Parathyroid adenoma (tissue), 2 donors: Measurements from ENCODE around the gene LNPEP.

ENCODE experiments used
- H2AFZ ChIP-seq: fragments of 300-600 bp; sonication (generic); one replicate; pipeline ENCODE4 v1.7.0; 2017; ENCODE audit warnings: antibody characterized with exemption, mild to moderate bottlenecking
- H3K27ac ChIP-seq: fragments of 300-600 bp; sonication (generic); one replicate; pipeline ENCODE4 v1.7.0; 2017
- H3K27me3 ChIP-seq: fragments of 300-600 bp; sonication (generic); one replicate; pipeline ENCODE4 v1.7.0; 2017; ENCODE audit warnings: low read length; ENCODE audit not compliant: control insufficient read depth, insufficient read depth
- H3K36me3 ChIP-seq: fragments of 300-600 bp; sonication (generic); one replicate; pipeline ENCODE4 v1.7.0; 2017; ENCODE audit warnings: low read length; ENCODE audit not compliant: control insufficient read depth, insufficient read depth
- H3K4me1 ChIP-seq: fragments of 300-600 bp; sonication (generic); one replicate; pipeline ENCODE4 v1.7.0; 2017; ENCODE audit warnings: control low read depth
- H3K4me2 ChIP-seq: fragments of 300-600 bp; sonication (generic); one replicate; pipeline ENCODE4 v1.7.0; 2017; ENCODE audit warnings: low read length
- H3K4me3 ChIP-seq: fragments of 300-600 bp; sonication (generic); one replicate; pipeline ENCODE4 v1.7.0; 2017; ENCODE audit warnings: low read depth, low read length
- H3K79me2 ChIP-seq: fragments of 300-600 bp; sonication (generic); one replicate; pipeline ENCODE4 v1.7.0; 2017; ENCODE audit warnings: control low read depth
- H3K9ac ChIP-seq: fragments of 300-600 bp; sonication (generic); one replicate; pipeline ENCODE4 v1.7.0; 2017; ENCODE audit warnings: mild to moderate bottlenecking
- H3K9me3 ChIP-seq: fragments of 300-600 bp; sonication (generic); one replicate; pipeline ENCODE4 v1.7.0; 2017; ENCODE audit warnings: low read length; ENCODE audit not compliant: control insufficient read depth
- TF ChIP-seq, protein P1 (sequence below): fragments of 300-600 bp; sonication (generic); IDR thresholded peaks from one replicate; pipeline ENCODE4 v1.7.0; 2017; ENCODE audit warnings: antibody characterized with exemption, mild to moderate bottlenecking
- donor health status: primary hyperparathyroidism.

The LNPEP gene

DNA sequence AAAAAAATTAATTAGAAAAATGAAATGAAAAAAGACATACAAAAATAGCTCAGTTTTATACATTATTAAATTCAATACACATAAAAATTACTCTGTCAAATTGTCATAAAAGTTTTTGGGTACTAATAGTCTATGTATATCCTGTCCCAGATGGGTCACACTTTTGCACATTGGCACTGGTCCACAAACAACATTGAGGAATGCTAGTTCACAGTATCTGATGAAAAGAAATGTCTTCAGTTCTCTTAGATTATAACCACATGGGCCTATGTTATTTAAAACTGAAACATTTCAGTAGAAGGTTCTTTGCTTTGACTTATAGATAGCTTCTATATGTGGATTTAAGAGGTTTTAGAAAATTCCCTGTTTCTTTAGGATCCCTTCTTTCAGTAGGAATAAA lies 39.8 kb downstream of the LNPEP start:
- Histone ChIP-seq H3K4me2 (no peak overlapping the region), H3K27me3 (no peaks in the 10 kb centered on the region), H3K4me1 (peaks cover 35% of the 10 kb centered on the region), H3K9ac (no peak overlapping the region), H3K9me3 (no peaks in the 10 kb centered on the region), H2AFZ (no peak overlapping the region), H3K4me3 (no peak overlapping the region), H3K27ac (no peak overlapping the region), H3K36me3 (no peaks in the 10 kb centered on the region), H3K79me2 (peaks cover 29% of the 10 kb centered on the region)
- TF ChIP-seq, protein P1, sequence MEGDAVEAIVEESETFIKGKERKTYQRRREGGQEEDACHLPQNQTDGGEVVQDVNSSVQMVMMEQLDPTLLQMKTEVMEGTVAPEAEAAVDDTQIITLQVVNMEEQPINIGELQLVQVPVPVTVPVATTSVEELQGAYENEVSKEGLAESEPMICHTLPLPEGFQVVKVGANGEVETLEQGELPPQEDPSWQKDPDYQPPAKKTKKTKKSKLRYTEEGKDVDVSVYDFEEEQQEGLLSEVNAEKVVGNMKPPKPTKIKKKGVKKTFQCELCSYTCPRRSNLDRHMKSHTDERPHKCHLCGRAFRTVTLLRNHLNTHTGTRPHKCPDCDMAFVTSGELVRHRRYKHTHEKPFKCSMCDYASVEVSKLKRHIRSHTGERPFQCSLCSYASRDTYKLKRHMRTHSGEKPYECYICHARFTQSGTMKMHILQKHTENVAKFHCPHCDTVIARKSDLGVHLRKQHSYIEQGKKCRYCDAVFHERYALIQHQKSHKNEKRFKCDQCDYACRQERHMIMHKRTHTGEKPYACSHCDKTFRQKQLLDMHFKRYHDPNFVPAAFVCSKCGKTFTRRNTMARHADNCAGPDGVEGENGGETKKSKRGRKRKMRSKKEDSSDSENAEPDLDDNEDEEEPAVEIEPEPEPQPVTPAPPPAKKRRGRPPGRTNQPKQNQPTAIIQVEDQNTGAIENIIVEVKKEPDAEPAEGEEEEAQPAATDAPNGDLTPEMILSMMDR, result no peak

GRCh38 chr5:96977228-96977627 lies 41.3 kb downstream of the LNPEP start:
- Histone ChIP-seq H3K79me2 (peaks cover 27% of the 10 kb centered on the region), H3K9me3 (no peaks in the 10 kb centered on the region), H3K4me2 (no peak overlapping the region), H3K27ac (no peak overlapping the region), H3K9ac (no peak overlapping the region), H3K4me3 (no peak overlapping the region), H3K4me1 (peaks cover 35% of the 10 kb centered on the region), H2AFZ (no peak overlapping the region), H3K27me3 (no peaks in the 10 kb centered on the region), H3K36me3 (no peaks in the 10 kb centered on the region)
- TF ChIP-seq, protein P1, result no peak

DNA sequence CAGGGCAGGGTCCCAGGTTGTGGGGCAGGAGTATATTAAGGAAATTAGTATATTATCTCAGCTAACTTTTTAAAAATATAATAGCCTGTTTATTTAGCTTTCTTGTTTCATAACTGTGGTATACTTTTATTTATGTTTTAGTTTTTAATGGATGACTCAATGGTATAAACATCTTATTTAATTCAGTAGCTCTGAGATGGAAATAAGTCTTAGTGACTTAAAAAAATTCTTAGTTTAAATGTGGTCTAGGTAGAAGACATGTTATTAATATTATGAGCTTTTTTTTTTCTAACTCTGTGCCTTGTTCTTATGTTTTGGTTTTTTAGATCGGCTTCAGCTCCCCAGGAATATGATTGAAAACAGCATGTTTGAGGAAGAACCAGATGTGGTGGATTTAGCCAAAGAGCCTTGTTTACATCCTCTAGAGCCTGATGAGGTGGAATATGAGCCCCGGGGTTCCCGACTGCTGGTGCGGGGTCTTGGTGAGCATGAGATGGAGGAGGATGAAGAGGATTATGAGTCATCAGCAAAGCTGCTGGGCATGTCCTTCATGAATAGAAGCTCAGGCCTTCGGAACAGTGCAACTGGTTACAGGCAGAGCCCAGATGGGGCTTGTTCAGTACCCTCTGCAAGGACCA lies 43.1 kb downstream of the LNPEP start:
- TF ChIP-seq, protein P1, result no peak
- H3K4me2 ChIP-seq, result no peak overlapping the region
- H3K27ac ChIP-seq, result no peak overlapping the region
- no peaks in the 10 kb centered on the region for H3K27me3 ChIP-seq
- no peak overlapping the region for H2AFZ ChIP-seq
- no peaks in the 10 kb centered on the region for H3K9me3 ChIP-seq
- no peak overlapping the region for H3K9ac ChIP-seq
- peaks cover 25% of the 10 kb centered on the region for H3K4me1 ChIP-seq
- no peaks in the 10 kb centered on the region for H3K36me3 ChIP-seq
- no peak overlapping the region for H3K4me3 ChIP-seq
- peaks cover 27% of the 10 kb centered on the region for H3K79me2 ChIP-seq

- Histone ChIP-seq H3K36me3 (no peaks in the 10 kb centered on the region), H3K79me2 (peaks cover 5% of the 10 kb centered on the region), H3K9me3 (no peaks in the 10 kb centered on the region), H3K27me3 (no peaks in the 10 kb centered on the region), H3K27ac (peak overlapping the region; percentile 52), H3K4me2 (no peak overlapping the region), H3K4me1 (peaks cover 7% of the 10 kb centered on the region), H3K4me3 (no peak overlapping the region), H3K9ac (no peak overlapping the region), H2AFZ (no peak overlapping the region)
- TF ChIP-seq, protein P1, result no peak
Measured at GRCh38 chr5:96984506-96985192, 48.8 kb downstream of the LNPEP start.

GRCh38 chr5:96986450-96986849 lies 50.6 kb downstream of the LNPEP start:
- no peaks in the 10 kb centered on the region for H3K36me3 ChIP-seq
- TF ChIP-seq, protein P1, result no peak

More at GRCh38 chr5:96986450-96986849, 50.6 kb downstream of the LNPEP start:
- Histone ChIP-seq H3K9me3 (no peaks in the 10 kb centered on the region), H3K4me2 (no peak overlapping the region), H3K4me1 (peaks cover 7% of the 10 kb centered on the region), H3K9ac (no peak overlapping the region), H3K27ac (no peak overlapping the region), H2AFZ (no peak overlapping the region), H3K79me2 (peaks cover 8% of the 10 kb centered on the region), H3K4me3 (no peak overlapping the region), H3K27me3 (no peaks in the 10 kb centered on the region)
